GM18498 (cell line): ENCODE results near the gene ATP13A2.

ENCODE experiments used
- ATAC-seq: cut with Tn5 transposase; IDR thresholded peaks from one replicate; pipeline ENCODE4 v1.9.1; 2021; ENCODE audit warnings: mild to moderate bottlenecking, moderate library complexity; ENCODE audit not compliant: unreplicated experiment

ATP13A2 gene

GRCh38 chr1:17004466-17005364, 7.0 kb downstream of the ATP13A2 start:
- no peak for ATAC-seq

GRCh38 chr1:17002524-17002902, 9.2 kb downstream of the ATP13A2 start:
- no peak for ATAC-seq

DNA sequence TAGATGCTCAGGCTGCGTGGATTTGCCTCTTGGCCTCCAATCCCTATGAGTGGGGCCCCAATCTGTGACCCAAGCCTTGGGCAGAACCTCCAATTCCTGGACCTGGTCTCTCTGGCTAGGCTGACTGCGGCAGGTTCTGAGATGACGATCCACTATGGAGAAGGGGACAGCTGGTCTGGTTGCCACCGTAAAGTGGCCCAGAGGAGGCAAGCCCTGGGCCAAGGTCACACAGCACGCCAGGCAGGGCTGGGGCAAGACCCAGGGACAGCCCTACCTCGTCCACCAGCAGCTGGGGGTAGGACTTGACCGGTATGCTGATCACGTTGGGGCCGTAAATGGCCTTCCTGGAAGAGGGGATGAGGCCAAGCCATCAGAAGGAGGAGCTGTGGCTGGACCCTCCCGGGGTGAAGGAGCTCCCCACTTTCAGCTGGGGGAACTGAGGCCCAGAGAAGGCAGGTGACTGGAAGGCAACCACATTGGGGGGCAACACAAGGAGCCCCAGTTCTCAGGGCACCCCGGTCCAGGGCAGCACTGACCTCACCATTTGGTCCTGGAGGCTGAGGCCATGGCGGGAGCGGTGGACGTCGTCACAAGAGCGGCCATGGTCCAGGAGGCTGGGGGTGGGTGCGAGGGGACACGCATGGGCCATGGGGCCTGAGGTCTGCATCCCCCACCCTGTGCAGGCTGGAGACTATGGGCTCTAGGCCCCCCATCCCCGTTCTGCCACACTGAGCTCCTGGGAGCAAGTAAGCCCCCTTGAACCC, 9.8 kb downstream of the ATP13A2 start:
- ATAC-seq: no peak

- ATAC-seq: no peak
Measured at GRCh38 chr1:16999863-17000262, 11.9 kb downstream of the ATP13A2 start.

DNA sequence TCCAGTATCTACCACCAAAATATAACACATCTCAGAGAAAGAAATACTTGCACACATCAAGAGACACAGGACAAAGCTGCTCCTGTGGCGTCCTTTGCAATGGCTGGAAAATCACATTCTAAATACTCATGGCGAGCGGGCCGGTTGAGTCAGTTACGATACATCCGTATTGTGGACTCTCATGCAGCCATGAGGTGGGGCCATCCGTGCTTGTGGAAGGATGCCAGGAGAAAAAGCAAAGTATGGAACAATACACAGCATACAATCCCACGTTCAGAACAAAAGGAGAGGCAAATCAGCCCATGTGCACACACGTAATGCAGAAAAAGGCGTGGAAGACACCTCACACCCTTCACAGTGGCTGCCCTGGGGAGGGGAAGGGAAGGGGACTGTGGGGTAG, 13.1 kb downstream of the ATP13A2 start:
- ATAC-seq: no peak

DNA sequence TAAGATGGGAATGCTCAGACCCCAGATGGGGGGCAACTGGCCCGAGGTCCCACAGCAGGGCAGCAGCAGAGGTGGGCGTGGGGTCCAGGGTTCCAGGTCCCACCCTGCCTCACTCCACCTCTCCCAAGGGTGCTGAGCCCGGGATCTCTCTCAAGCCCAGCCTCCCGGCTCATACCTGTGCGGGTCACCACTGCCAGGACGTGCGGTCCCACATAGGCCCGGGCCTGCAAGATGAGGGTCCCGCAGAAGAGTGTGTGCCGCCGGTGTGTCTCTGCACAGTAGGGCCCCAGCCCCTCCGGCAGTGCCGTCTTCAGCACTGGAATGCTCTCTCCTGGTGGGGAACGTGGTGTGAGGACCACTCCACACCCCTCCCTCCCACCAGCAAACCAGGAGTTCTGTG, 14.9 kb downstream of the ATP13A2 start:
- ATAC-seq: no peak

DNA sequence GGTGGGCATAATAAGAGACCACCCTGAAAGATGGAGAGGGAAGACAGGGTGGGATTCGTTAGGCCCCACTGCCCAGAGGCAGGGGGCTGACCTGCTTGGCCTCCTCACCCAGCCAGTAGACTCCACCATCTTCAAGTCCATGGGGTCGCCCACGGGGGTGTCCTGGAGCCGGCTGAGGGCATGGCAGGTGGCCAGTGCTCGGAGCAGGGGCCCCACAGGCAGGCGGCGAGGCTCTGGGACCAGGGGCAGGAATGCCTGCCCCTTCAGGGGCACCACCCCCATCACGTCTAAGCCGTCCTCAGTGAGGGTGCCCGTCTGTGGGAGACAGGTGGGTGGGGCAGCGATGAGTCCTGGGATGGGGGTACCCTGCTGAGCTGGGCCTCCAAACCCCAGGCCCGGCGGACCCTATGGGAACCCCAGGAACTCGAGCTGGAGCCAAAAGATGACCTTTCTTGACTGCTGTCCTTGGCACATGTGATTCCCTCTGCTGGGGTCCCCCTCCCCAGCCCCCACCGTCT, 18.1 kb downstream of the ATP13A2 start:
- no peak for ATAC-seq

- ATAC-seq: no peak
Measured at GRCh38 chr1:16992675-16993074, 19.1 kb downstream of the ATP13A2 start.

- no peak for ATAC-seq
Measured at GRCh38 chr1:16992102-16992501, 19.6 kb downstream of the ATP13A2 start.

DNA sequence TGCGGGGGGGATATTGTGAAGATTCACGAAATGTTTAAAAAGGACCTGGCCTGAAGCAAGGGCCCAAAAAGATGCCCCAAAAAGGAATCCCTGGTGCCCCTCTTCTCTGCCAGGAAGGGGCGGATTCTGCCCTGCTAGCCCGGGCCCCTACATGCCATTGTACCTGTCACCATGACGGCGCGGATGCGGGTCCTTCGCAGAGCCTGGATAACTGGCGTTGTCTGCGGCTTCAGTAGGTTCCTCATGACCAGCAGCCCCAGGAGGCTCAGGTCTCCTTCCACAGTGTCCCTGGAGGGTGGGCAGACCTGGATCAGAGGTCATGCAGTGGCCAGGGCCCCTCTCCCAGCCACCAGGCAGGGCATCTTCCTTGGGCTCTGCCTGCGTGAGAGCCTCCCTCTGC, 20.2 kb downstream of the ATP13A2 start:
- no peak for ATAC-seq

- no peak for ATAC-seq
Measured at GRCh38 chr1:16989676-16990391, 21.9 kb downstream of the ATP13A2 start.

DNA sequence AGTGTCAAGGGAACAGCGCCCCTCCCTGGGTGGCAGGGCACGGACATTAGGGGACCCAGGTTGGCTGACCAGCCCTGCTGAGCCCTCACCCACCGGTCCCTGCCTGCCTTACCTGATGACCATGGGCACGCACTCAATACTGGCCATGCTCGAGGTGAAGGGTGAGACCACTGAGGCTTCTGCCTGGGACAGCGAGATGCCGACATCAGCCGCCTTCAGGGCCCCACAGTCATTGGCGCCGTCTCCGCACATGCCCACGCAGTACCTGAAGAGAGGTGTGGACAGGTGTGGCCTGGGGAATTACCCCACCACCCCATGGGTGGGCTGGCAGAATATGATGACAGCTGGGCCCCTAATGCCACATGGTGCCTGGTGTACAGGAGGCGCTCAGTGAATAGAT, 23.5 kb downstream of the ATP13A2 start:
- ATAC-seq: no peak

DNA sequence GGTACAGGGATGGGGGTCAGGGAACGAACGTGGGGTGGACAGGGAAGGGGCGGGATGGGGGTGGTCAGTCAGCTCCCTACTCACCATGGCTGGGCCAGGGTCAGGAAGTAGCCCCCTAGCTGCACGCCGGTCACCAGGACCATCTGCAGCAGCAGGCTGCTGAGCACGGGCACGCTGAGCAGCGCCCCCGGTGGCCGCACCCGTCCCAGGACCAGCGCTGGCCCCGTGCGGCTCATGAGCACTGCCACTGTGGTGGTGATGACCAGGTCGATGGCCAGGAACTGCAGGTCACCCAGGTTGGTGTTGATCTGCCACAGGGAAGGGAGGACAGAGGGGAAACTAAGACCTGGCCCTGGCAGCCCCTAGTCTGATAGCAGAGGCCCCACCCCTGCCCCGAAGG, 24.8 kb downstream of the ATP13A2 start:
- ATAC-seq: no peak

- ATAC-seq: no peak
Measured at GRCh38 chr1:16986560-16986959, 25.2 kb downstream of the ATP13A2 start.

- no peak for ATAC-seq
Measured at GRCh38 chr1:16986113-16986512, 25.6 kb downstream of the ATP13A2 start.

GRCh38 chr1:16984717-16985116, 27.0 kb downstream of the ATP13A2 start:
- ATAC-seq: no peak

GRCh38 chr1:16983649-16984048, 28.1 kb downstream of the ATP13A2 start:
- no peak for ATAC-seq

DNA sequence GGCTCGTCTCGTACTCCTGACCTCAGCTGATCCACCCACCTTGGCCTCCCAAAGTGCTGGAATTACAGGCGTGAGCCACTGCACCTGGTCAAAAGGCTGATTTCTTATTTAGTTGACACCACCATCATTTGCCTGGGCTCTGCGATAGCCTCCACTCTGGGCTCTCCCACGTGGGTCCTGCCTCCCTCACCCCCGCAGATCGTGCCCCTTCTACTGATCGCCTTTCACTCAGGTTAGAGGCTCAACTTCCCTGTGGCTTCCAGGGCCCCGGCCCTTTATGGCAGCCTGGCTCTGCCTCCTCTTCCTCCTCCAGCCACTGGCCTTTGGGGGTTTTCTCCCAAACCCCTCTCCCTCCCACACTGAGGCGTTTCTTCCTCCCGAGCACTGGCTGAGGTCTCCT, 28.8 kb downstream of the ATP13A2 start:
- no peak for ATAC-seq

DNA sequence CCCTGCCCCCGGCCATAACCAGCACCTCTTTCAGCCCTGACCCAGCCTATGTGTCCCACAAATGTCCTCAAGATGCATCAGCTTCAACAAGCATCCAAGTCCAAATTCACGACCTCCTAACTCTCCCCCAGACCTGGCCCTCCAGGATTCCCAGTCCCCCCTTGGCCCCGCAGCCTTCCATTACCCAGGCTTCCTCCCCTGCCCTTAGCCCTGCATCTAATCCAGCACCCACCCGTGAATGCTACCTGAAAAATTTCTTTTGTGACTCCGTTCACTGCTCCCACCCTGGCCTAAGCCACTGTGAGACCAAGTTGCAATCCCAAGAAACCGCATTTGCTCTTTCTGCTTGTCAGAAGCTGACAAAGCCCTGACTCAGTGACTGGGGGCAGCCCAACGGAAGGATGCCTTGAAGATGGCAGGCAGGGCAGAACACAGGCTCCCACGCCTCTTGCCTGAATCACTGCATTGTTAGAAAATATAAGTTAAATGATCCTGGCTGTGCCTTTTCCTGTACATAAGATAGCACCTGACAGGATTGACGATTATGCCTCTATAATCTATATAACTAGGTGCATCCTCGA, 30.4 kb downstream of the ATP13A2 start:
- no peak for ATAC-seq

- ATAC-seq: no peak
Measured at GRCh38 chr1:16980473-16981268, 31.1 kb downstream of the ATP13A2 start, which contains the start of gene MFAP2. MFAP2 (minus strand) TSS chr1:16980620; CDS start chr1:16978273, 2,347 bp downstream.
